Upper lobe of right lung (tissue), 1 donor: ENCODE measurements around the gene MYOCOS. TPM values are rescaled to one million over a fixed set of nuclear protein-coding genes. Genes with fewer than 3 reads are reported as not detected.

ENCODE experiments used
- ATAC-seq: fragments of 200-7000 bp; cut with Tn5 transposase; one replicate; pipeline ENCODE4 v1.9.1; 2020; ENCODE audit warnings: mild to moderate bottlenecking, moderate library complexity
- DNase-seq: peaks from one replicate; pipeline ENCODE4 v3.0.0-alpha.2; 2020
- H3K27ac ChIP-seq: fragments of 200-600 bp; one replicate; pipeline ENCODE4 v1.8.0; 2022
- H3K27me3 ChIP-seq: fragments of 200-600 bp; one replicate; pipeline ENCODE4 v1.8.0; 2022; ENCODE audit warnings: mild to moderate bottlenecking
- H3K36me3 ChIP-seq: fragments of 200-600 bp; one replicate; pipeline ENCODE4 v1.8.0; 2022
- H3K4me1 ChIP-seq: fragments of 200-600 bp; one replicate; pipeline ENCODE4 v1.8.0; 2022
- H3K4me3 ChIP-seq: fragments of 200-600 bp; one replicate; pipeline ENCODE4 v1.8.0; 2022; ENCODE audit warnings: mild to moderate bottlenecking
- H3K9me3 ChIP-seq: fragments of 200-600 bp; one replicate; pipeline ENCODE4 v1.8.0; 2022
- CTCF ChIP-seq: fragments of 200-600 bp; IDR thresholded peaks from one replicate; pipeline ENCODE4 v1.8.0; 2022; ENCODE audit warnings: antibody characterized with exemption
- intact Hi-C: fragments of 100-400 bp; cut with DNase I; formaldehyde crosslinking; loops from one replicate; pipeline ENCODE4 v1.11.0; 2022
- total RNA-seq: library from RNA; stranded (reverse); fragmentation: NEBNext Ultra II Directional; extraction: Animal tissue kit (Norgen Biotek cat#: 25700); gene quantifications from one replicate; pipeline ENCODE4 v1.2.1, GENCODE V29; 2021
- donor health status: DM: no; HTN: yes; CAD: no; lungs with severe emphysema.

MYOCOS gene
- total RNA-seq, 1 donor from 2014 or later = not detected

DNA sequence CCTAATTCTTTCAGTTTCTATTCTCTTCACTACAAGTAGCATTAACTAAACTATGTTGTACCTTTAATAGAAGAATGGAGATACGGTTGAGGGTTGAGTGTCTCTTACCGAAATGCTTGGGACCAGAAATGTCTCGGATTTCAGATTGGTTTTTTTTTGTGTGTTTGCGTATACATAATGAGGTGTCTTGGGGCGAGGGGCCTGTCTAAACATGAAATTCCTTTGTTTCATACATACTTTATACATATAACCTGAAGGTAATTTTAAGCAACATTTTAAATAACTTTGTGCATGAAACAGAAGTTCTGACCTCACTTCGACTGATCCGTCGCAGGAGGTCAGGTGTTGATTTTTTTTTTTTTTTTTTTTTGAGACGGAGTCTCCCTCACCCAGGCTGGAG, 36.3 kb upstream of the MYOCOS start:
- H3K27me3 ChIP-seq = no peaks in the 10 kb centered on the region
- no peak overlapping the region for H3K27ac ChIP-seq
- no peaks in the 10 kb centered on the region for H3K4me1 ChIP-seq
- DNase-seq (no peak), ATAC-seq (no peak)
- no peaks in the 10 kb centered on the region for H3K9me3 ChIP-seq
- TF ChIP-seq CTCF = no peak
- intact Hi-C loops = no loop called here
- no peak overlapping the region for H3K4me3 ChIP-seq
- H3K36me3 ChIP-seq = peaks cover 100% of the 10 kb centered on the region

- DNase-seq (no peak), ATAC-seq (no peak)
- TF ChIP-seq CTCF = no peak
- Histone ChIP-seq H3K4me1 (no peaks in the 10 kb centered on the region), H3K27me3 (no peaks in the 10 kb centered on the region), H3K27ac (no peak overlapping the region), H3K4me3 (no peak overlapping the region), H3K36me3 (peaks cover 100% of the 10 kb centered on the region), H3K9me3 (no peaks in the 10 kb centered on the region)
- intact Hi-C loops = no loop called here
These were observed 33.8 kb upstream of the MYOCOS start for GRCh38 chr1:171588230-171588629.

GRCh38 chr1:171590022-171590421, 32.0 kb upstream of the MYOCOS start:
- Histone ChIP-seq H3K27me3 (no peaks in the 10 kb centered on the region), H3K36me3 (peaks cover 92% of the 10 kb centered on the region), H3K4me1 (no peaks in the 10 kb centered on the region), H3K9me3 (no peaks in the 10 kb centered on the region), H3K27ac (no peak overlapping the region), H3K4me3 (no peak overlapping the region)
- TF ChIP-seq CTCF = no peak
- ATAC-seq (no peak), DNase-seq (no peak)
- intact Hi-C loops = no loop called here

GRCh38 chr1:171595324-171595723, 26.7 kb upstream of the MYOCOS start:
- Histone ChIP-seq H3K36me3 (peaks cover 39% of the 10 kb centered on the region), H3K9me3 (no peaks in the 10 kb centered on the region), H3K4me1 (no peaks in the 10 kb centered on the region), H3K4me3 (no peak overlapping the region), H3K27me3 (no peaks in the 10 kb centered on the region), H3K27ac (no peak overlapping the region)
- DNase-seq (no peak), ATAC-seq (no peak)
- TF ChIP-seq CTCF = no peak
- intact Hi-C loops = no loop called here

- peak; percentile 52 for ATAC-seq
- TF ChIP-seq CTCF = no peak
- Histone ChIP-seq H3K4me3 (no peak overlapping the region), H3K36me3 (peaks cover 31% of the 10 kb centered on the region), H3K27ac (no peak overlapping the region), H3K4me1 (no peaks in the 10 kb centered on the region), H3K9me3 (no peaks in the 10 kb centered on the region), H3K27me3 (no peaks in the 10 kb centered on the region)
- DNase-seq = no peak
- intact Hi-C loops = no loop called here
These were observed 25.9 kb upstream of the MYOCOS start for GRCh38 chr1:171596119-171596518.

GRCh38 chr1:171596705-171597104, 25.3 kb upstream of the MYOCOS start:
- Histone ChIP-seq H3K36me3 (peaks cover 25% of the 10 kb centered on the region), H3K27me3 (no peaks in the 10 kb centered on the region), H3K9me3 (no peaks in the 10 kb centered on the region), H3K27ac (no peak overlapping the region), H3K4me3 (no peak overlapping the region), H3K4me1 (no peaks in the 10 kb centered on the region)
- no peak for TF ChIP-seq CTCF
- no peak for ATAC-seq
- intact Hi-C loops = no loop called here
- DNase-seq = no peak
